CD4-positive, alpha-beta T cell treated with Interleukin-17A for 4 hours (primary cell): Measurements from ENCODE around the gene EVA1C.
"Not testable (repeated sequence)": the region's sequence is repeated elsewhere in the genome, so short reads cannot be mapped to it uniquely, and the experiment has no call there.

Experiments used
- DNase-seq: peaks from one replicate; pipeline ENCODE4 v3.0.0-alpha.2; 2020; ENCODE audit warnings: mixed read lengths

Gene EVA1C

GRCh38 chr21:32506411-32506965 lies 94.0 kb downstream of the EVA1C start:
- DNase-seq: not testable (repeated sequence)

DNA sequence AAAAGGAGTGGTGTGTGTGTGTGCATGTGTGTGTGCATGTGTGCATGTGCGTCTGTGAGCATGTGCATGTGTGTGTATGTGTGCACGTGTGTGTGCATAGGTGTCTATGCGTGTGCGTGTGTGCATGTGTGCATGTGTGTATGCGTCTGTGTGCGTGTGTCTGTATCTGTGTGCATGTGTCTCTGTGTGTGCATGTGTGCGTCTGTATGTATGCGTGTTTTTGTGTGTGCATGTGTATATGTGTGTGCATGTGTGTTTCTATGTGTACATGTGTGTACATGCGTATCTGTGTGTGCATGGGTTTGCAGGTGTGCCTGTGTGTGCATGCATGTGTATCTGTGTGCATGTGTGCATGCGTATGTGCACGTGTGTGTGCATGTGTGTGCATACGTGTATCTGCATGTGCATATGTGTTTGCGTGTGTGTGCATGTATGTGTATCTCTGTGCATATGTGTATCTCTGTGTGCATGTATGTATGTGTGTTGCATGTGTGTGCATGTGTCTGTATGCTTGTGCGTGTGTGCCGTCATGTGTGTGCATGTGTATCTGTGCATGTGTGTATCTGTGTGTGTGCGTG lies 94.9 kb downstream of the EVA1C start:
- no peak for DNase-seq

- DNase-seq: not testable (repeated sequence)
These were observed 95.5 kb downstream of the EVA1C start for GRCh38 chr21:32508036-32508435.

- no peak for DNase-seq
These were observed 96.1 kb downstream of the EVA1C start for GRCh38 chr21:32508558-32508957.

DNA sequence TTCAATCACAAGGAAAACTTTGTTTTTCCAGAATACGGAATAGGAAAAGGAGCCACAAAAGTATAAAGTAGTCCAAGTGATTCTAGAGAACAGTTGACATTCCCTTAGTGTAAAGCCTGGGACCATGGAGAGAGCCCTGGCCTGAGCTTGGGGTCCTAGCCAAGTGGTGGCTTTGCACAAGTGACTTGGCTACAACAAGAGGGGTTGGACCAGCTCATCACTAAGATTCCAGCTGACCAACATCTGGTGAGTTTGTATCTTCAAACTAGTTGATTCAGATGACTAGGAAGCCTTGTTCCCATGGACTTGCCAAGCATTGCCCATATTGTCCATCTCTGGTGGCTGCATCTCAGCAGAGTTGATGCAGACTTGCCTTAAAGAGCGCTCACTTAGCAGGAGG lies 96.5 kb downstream of the EVA1C start:
- DNase-seq: not testable (repeated sequence)

DNA sequence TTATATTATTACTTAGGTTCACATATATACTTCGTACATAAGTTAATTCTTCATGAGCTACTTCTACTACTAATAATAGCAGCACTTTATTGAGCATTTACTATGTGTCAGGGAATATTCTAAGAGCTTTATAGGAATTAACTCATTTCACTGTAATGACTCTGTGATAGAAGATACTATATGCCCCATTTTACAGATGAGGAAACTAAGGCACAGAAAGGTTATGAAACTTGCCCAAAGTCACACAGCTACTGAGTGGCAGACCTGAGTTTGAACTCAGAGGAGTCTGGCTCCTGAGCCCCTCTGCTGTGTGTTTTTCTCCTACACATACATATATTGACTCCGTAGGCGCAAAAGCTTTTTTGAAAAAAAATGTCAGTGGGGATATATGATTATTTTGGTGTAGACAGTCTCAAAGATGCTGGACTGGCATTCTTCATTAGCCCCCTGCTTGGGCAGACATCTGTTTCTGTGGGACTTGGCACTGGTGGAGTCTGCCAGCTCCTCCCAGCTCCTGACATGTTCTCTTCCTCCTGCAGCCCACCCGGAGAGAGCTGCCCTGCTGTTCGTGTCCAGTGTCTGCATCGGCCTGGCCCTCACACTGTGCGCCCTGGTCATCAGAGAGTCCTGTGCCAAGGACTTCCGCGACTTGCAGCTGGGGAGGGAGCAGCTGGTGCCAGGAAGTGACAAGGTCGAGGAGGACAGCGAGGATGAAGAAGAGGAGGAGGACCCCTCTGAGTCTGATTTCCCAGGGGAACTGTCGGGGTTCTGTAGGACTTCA lies 102.0 kb downstream of the EVA1C start:
- DNase-seq: no peak

DNA sequence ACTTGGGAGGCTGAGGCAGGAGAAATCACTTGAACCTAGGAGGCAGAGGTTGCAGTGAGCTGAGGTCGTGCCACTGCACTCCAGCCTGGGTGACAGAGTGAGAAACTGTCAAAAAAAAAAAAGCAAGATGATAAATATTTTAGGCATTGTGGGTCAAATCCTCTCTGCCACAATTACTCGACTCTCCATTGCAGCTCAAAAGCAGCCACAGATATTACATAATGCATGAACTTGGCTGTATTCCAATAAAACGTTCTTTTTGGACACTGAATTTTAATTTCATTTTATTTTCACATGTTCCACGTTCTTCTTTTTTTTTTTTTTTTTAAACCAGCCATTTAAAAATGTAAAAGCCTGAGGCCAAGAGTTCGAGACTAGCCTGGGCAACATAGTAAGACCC lies 103.4 kb downstream of the EVA1C start:
- DNase-seq: no peak

- DNase-seq: no peak
These were observed 104.5 kb downstream of the EVA1C start for GRCh38 chr21:32516756-32517649.

DNA sequence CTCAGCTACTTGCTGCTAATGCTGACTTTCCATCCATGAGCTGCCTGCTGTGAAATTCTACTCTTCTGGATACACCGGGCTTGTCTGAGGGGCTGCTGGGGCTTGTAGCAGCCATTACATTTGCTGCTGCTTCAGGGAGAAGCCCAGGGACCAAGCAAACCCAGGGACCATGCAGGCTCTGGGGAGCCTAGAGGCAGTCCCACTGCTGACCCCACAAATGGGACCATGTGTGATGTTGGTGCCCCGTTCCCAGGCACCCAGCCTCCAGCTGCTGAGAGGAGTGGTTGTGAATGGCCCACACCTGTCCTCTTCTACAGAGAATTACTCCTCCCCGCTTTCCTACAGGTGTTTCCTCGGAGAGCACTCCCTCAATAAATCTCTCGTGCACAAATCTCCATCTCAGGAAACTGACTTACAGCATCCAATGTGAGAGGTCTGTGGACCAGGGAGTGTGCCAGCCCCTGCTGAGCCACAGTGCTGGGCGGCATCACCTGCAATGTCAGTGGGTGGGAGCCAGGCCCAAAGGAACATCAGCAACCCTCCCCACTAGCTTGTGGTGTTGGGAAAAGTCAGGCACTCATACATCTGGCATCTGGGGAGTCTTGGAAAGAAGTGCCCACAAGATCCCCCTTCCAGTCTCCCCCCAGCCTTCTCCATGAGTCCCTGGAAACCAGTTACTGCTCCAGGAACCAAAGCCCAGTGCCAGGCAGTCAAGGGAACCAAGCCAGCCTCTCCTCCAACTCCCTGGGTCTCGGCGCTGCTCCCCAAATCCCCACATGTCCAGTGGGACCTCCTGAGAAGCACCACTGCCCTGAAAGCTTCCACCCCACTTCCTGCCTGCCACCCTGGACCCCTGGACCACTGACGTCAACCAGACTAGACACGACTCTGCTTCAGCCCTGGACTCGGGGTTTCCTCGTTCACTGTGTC lies 107.7 kb downstream of the EVA1C start:
- DNase-seq: no peak

DNA sequence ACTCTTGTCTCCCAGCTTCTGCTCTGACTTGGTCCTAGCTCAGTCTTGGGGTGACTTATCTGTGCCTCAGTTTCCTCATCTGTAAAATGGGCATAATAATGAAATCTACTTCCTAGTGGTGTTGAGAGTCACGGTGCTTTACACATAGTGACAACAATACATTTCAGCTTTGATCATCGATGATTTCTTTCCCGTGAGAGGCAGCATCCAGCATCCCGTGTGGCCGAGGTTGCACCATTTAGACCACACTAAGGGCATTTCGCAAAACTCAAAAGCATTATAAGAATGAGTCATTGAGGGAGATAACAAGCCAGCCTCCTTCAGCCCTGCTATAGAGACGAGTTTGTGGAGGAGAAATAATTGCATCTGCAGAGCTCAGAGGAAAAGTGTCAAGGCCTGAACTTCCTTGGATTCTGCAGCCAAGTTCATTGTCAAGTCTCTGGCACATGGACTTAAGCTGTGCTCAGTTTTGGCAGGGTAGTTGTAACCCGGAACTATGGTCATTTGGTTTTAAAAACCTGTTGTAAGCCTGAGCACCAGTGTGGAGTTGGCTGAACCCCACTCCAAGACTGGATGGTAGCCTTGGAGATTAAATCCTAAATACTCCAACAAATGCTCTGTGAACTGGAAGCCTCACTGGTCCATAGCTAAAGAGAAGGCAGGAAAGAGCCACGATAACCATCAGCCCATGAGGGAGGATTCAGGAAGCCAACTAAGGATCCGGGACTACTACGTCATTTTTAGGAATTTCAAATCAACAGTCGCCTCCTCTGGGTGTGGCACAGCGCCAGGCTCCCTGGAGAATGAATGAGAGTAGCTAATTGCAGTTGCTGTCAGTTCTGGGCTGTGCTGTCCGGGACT lies 108.6 kb downstream of the EVA1C start:
- no peak for DNase-seq

GRCh38 chr21:32521736-32522355 lies 109.3 kb downstream of the EVA1C start:
- DNase-seq: no peak

DNA sequence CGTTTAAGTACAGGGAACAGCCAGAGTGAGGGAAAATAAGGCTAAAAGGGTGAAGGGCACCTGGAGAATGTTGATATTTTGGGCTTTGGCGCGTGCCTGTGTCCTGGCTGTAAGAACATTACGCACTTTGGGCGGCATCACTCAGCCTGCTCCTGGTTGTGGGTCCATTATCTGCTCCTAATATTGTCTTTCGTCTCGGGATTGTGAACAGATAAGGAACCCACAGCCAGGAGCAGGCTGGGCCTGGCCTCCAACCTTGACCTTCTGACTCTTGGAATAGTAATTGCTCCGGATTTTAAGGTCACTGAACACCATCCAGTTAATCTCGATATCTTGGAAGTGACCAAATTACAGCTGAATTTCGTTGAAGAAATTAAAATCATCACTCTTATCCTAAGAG lies 111.0 kb downstream of the EVA1C start:
- DNase-seq: no peak

DNA sequence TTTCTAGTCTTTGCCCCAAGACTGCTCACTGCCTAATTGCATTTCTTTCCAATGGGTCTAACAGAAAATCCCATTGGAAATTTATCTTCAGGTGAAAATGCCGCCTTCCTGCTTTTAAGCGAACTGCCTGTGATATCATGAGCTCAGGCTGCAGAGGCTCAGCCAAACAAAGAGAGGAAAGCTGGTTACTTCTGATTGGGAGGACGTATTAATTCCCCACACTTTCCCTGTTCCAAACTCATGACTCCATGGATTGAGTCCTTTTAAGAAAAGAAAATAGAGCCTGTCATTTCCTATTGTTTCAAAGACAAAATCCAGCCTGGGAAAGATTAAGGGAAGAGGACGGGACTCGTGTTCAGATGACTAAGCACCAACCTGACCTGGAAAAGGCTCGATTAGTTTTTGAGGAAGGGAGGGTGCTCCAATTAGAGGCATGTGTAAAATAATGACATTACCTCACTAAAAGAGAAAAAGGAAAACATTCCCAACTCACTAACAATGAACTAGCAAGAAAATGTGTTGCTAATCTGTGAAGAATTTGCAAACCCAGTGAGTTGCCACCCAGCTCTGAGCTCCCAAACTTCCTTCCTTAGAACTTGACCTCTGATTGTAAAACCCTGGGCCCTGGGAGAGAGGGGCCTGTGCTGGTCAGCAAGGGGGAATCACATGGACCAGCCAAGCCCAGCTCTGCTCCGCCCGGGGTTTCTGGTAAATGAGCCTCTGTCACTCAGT lies 111.6 kb downstream of the EVA1C start:
- no peak for DNase-seq

- no peak for DNase-seq
These were observed 112.8 kb downstream of the EVA1C start for GRCh38 chr21:32525282-32525681.

GRCh38 chr21:32529679-32530078 lies 117.2 kb downstream of the EVA1C start:
- no peak for DNase-seq

DNA sequence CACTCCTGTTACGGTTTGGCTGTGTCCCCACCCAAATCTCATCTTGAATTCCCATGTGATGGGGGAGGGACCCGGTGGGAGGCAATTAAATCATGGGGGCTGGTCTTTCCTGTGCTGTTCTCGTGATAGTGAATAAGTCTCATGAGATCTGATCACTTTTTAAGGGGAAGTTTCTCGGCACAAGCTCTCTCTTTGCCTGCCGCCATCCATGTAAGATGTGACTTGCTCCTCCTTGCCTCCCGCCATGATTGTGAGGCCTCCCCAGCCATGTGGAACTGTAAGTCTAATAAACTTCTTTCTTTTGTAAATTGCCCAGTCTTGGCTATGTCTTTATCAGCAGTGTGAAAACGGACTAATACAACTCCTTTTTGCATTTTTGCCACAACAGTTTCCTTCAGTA lies 118.3 kb downstream of the EVA1C start:
- DNase-seq: not testable (repeated sequence)

DNA sequence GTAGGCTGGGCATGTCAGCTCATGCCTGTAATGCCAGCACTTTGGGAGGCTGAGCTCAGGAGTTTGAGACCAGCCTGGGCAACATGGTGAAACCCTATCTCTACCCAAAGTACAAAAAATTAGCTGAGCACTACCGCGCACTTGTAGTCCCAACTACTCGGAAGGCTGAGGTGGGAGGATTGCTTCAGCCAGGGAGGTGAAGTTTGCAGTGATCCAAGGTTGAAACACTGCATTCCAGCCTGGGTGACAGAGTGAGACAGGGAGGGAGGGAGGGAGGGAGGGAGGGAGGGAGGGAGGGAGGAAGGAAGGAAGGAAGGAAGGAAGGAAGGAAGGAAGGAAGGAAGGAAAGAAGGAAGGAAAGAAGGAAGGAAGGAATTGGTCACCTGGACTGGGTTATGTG lies 119.1 kb downstream of the EVA1C start:
- not testable (repeated sequence) for DNase-seq

GRCh38 chr21:32532636-32533035 lies 120.1 kb downstream of the EVA1C start:
- no peak for DNase-seq

DNA sequence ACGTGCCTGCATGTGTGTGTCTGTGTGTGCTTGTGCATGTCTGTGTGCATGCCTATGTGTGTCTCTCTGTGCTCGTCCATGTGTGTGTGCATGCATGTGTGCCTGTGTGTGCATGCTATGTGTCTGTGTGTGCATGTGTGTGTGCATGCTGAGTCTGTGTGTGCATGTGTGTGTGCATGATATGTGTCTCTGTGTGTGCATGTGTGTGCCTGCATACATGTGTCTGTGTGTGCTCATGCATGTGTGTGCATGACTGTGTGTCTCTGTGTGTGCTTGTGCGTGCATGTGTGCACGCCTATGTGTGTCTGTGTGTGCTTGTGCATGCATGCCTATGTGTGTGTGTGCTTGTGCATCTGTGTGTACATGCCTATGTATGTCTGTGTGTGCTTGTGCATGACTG lies 120.5 kb downstream of the EVA1C start:
- DNase-seq: no peak

DNA sequence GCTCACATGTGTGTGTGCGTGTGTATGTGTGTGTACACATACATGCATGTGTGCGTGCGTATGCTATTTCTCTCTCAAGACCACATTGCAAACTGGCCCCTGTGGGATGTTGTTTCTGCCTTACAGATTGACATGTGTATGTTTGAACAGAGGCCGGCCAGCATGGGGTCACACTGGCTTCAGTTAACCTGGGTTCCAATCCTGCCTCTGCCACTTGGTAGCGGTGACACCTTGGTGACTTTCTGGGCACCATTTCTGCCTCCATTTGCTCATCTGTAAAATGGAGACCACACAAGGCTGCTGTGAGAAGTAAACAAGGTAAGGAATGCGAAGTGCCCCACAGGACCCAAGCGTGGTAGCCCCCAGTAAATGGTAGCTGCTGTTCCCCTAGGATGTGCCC lies 121.1 kb downstream of the EVA1C start:
- DNase-seq: no peak
